Activated B cell treated with CpG ODN at 0.5 μM for 24 hours (primary cell): Measurements from ENCODE around the gene P2RX3. TPM values are rescaled to one million over a fixed set of nuclear protein-coding genes. Genes with fewer than 3 reads are reported as not detected.

Experiments used
- ATAC-seq: fragments of 200-7000 bp; cut with Tn5 transposase; one replicate; pipeline ENCODE4 v1.10.0; 2021; ENCODE audit warnings: low read depth, mild to moderate bottlenecking, moderate library complexity
- CTCF ChIA-PET: fragments of 350-600 bp; sonication (Branson Sonifier 250); formaldehyde crosslinking; loops from one replicate; lab custom pipeline; 2021; ENCODE audit warnings: antibody characterized with exemption; lab: Charles Lee
- POLR2A ChIA-PET: fragments of 350-600 bp; sonication (Branson Sonifier 250); formaldehyde crosslinking; loops from one replicate; lab custom pipeline; 2021; ENCODE audit warnings: antibody characterized with exemption; lab: Charles Lee
- DNase-seq: peaks from one replicate; pipeline ENCODE4 v3.0.0; 2022
- H3K27ac Mint-ChIP-seq: one replicate; pipeline ENCODE4 v1.8.0; 2020; ENCODE audit warnings: mixed read lengths
- H3K27me3 Mint-ChIP-seq: one replicate; pipeline ENCODE4 v1.8.0; 2021; ENCODE audit warnings: mixed read lengths
- H3K36me3 Mint-ChIP-seq: one replicate; pipeline ENCODE4 v1.8.0; 2021; ENCODE audit warnings: low read depth, mixed read lengths
- H3K4me1 Mint-ChIP-seq: one replicate; pipeline ENCODE4 v1.8.0; 2021; ENCODE audit warnings: mixed read lengths
- H3K4me3 Mint-ChIP-seq: one replicate; pipeline ENCODE4 v1.8.0; 2020; ENCODE audit warnings: mild to moderate bottlenecking, mixed read lengths
- H3K9me3 Mint-ChIP-seq: one replicate; pipeline ENCODE4 v1.8.0; 2020; ENCODE audit warnings: mixed read lengths
- CTCF ChIP-seq: fragments of 200-600 bp; IDR thresholded peaks from one replicate; pipeline ENCODE4 v1.8.0; 2022; ENCODE audit warnings: antibody characterized with exemption, mild to moderate bottlenecking
- intact Hi-C: fragments of 100-400 bp; cut with micrococcal nuclease; formaldehyde crosslinking; loops from one replicate; pipeline ENCODE4 v1.15.1; 2024
- total RNA-seq: library from RNA; stranded (reverse); gene quantifications from 2 replicates; pipeline ENCODE4 v1.2.3, GENCODE V29; 2022

Gene P2RX3
- total RNA-seq, 1 donor from 2014 or later = not detected

GRCh38 chr11:57341250-57341808 lies 3.2 kb downstream of the P2RX3 start:
- intact Hi-C loops = no loop called here
- TF ChIP-seq CTCF = no peak
- DNase-seq (no peak), ATAC-seq (no peak)
- no peaks in the 10 kb centered on the region for H3K36me3 Mint-ChIP-seq
- H3K9me3 Mint-ChIP-seq = no peaks in the 10 kb centered on the region
- H3K4me3 Mint-ChIP-seq = no peak overlapping the region
- ChIA-PET POLR2A (interaction anchor here (0.6 to 0.7 kb wide), 2 partner anchors 11 to 118 kb away, joined by 3 to 4 read pairs; no protein-coding TSS in a partner anchor), CTCF (no interaction called here)
- no peak overlapping the region for H3K27ac Mint-ChIP-seq
- H3K27me3 Mint-ChIP-seq = peaks cover 2% of the 10 kb centered on the region
- H3K4me1 Mint-ChIP-seq = peaks cover 6% of the 10 kb centered on the region

GRCh38 chr11:57342702-57343101 lies 4.5 kb downstream of the P2RX3 start:
- peaks cover 3% of the 10 kb centered on the region for H3K4me1 Mint-ChIP-seq
- POLR2A ChIA-PET = no interaction called here
- no peaks in the 10 kb centered on the region for H3K9me3 Mint-ChIP-seq
- H3K36me3 Mint-ChIP-seq = no peaks in the 10 kb centered on the region
- H3K27me3 Mint-ChIP-seq = peaks cover 2% of the 10 kb centered on the region
- ATAC-seq = no peak
- CTCF ChIA-PET = interaction anchor here (1.8 kb wide), 1 partner anchor 184 kb away, joined by 4 read pairs; no protein-coding TSS in a partner anchor
- no peak for TF ChIP-seq CTCF
- no peak for DNase-seq
- intact Hi-C loops = no loop called here
- no peak overlapping the region for H3K4me3 Mint-ChIP-seq
- no peak overlapping the region for H3K27ac Mint-ChIP-seq

GRCh38 chr11:57343825-57344224 lies 5.7 kb downstream of the P2RX3 start:
- Mint-ChIP-seq H3K9me3 (no peaks in the 10 kb centered on the region), H3K27ac (no peak overlapping the region), H3K27me3 (no peaks in the 10 kb centered on the region), H3K4me3 (no peak overlapping the region), H3K36me3 (no peaks in the 10 kb centered on the region), H3K4me1 (peaks cover 3% of the 10 kb centered on the region)
- ATAC-seq (no peak), DNase-seq (no peak)
- ChIA-PET POLR2A (no interaction called here), CTCF (interaction anchor here (0.5 to 1.8 kb wide), 4 partner anchors 13 to 1330 kb away, joined by 3 to 4 read pairs (median 4); no protein-coding TSS in a partner anchor)
- intact Hi-C loops = no loop called here
- TF ChIP-seq CTCF = no peak

- no peak overlapping the region for H3K27ac Mint-ChIP-seq
- DNase-seq = no peak
- no peaks in the 10 kb centered on the region for H3K9me3 Mint-ChIP-seq
- ATAC-seq = no peak
- TF ChIP-seq CTCF = no peak
- H3K4me1 Mint-ChIP-seq = peaks cover 3% of the 10 kb centered on the region
- ChIA-PET CTCF (interaction anchor here (1.4 to 2.6 kb wide), 5 partner anchors 17 to 149 kb away, joined by 5 to 21 read pairs (median 8); partner anchors contain the start of gene TNKS1BP1), POLR2A (no interaction called here)
- no peak overlapping the region for H3K4me3 Mint-ChIP-seq
- peaks cover 1% of the 10 kb centered on the region for H3K27me3 Mint-ChIP-seq
- H3K36me3 Mint-ChIP-seq = no peaks in the 10 kb centered on the region
- intact Hi-C loops = loop anchor here (1.0 to 5.0 kb wide), 11 partner anchors 61 to 1442 kb away; partner anchors contain the start of genes LPXN, SLC43A3 and ZFP91
These were observed 6.7 kb downstream of the P2RX3 start for GRCh38 chr11:57344826-57345225.

GRCh38 chr11:57345555-57346211 lies 7.5 kb downstream of the P2RX3 start:
- no peak overlapping the region for H3K4me3 Mint-ChIP-seq
- ChIA-PET POLR2A (interaction anchor here (0.6 to 1.2 kb wide), 5 partner anchors 10 to 455 kb away, joined by 3 to 6 read pairs (median 3); partner anchors contain the start of gene SSRP1), CTCF (interaction anchor here (0.6 to 4.0 kb wide), 29 partner anchors 11 to 941 kb away, joined by 3 to 77 read pairs (median 4); partner anchors contain the start of genes RTN4RL2, TNKS1BP1 and YPEL4)
- ATAC-seq (peak; percentile 91), DNase-seq (peak; percentile 40)
- intact Hi-C loops = loop anchor here (1.0 to 5.0 kb wide), 12 partner anchors 61 to 1442 kb away; partner anchors contain the start of genes LPXN, SLC43A3 and ZFP91
- H3K27ac Mint-ChIP-seq = no peak overlapping the region
- no peaks in the 10 kb centered on the region for H3K9me3 Mint-ChIP-seq
- TF ChIP-seq CTCF = no peak
- H3K36me3 Mint-ChIP-seq = no peaks in the 10 kb centered on the region
- peaks cover 3% of the 10 kb centered on the region for H3K27me3 Mint-ChIP-seq
- H3K4me1 Mint-ChIP-seq = peaks cover 3% of the 10 kb centered on the region
